Activated naive CD8-positive, alpha-beta T cell treated with anti-CD3 and anti-CD28 coated beads, Interleukin-2, amount 10 ng/mL, durations not matched to agents 7 days and 5 days (primary cell): ENCODE data around the gene FAM83C. TPM values are rescaled to one million over a fixed set of nuclear protein-coding genes. Genes with fewer than 3 reads are reported as not detected.

ENCODE experiments used
- ATAC-seq: fragments of 150-1000 bp; cut with Tn5 transposase; one replicate; pipeline ENCODE4 v1.10.0; 2021; ENCODE audit warnings: low read depth, moderate library complexity
- POLR2A ChIA-PET: fragments of 350-600 bp; sonication (Branson Sonifier 250); formaldehyde crosslinking; loops from one replicate; lab custom pipeline; 2021; ENCODE audit warnings: antibody characterized with exemption; lab: Charles Lee
- DNase-seq: peaks from one replicate; pipeline ENCODE4 v3.0.0; 2021
- H3K27ac Mint-ChIP-seq: one replicate; pipeline ENCODE4 v1.8.0; 2022; ENCODE audit warnings: mild to moderate bottlenecking, mixed read lengths
- H3K27me3 Mint-ChIP-seq: one replicate; pipeline ENCODE4 v1.8.0; 2022; ENCODE audit warnings: mild to moderate bottlenecking, moderate library complexity, mixed read lengths
- H3K36me3 Mint-ChIP-seq: one replicate; pipeline ENCODE4 v1.8.0; 2021; ENCODE audit warnings: mild to moderate bottlenecking, mixed read lengths
- H3K4me1 Mint-ChIP-seq: one replicate; pipeline ENCODE4 v1.8.0; 2021; ENCODE audit warnings: mixed read lengths
- H3K4me3 Mint-ChIP-seq: one replicate; pipeline ENCODE4 v1.8.0; 2022; ENCODE audit warnings: mild to moderate bottlenecking, moderate library complexity, mixed read lengths
- H3K9me3 Mint-ChIP-seq: one replicate; pipeline ENCODE4 v1.8.0; 2021; ENCODE audit warnings: mixed read lengths
- total RNA-seq, 2 experiments: library from RNA; stranded (reverse); gene quantifications; one replicate each; pipeline ENCODE4 v1.2.3, GENCODE V29; 2021

The FAM83C gene
- total RNA-seq, 2 experiments from 2014 or later = not detected

DNA sequence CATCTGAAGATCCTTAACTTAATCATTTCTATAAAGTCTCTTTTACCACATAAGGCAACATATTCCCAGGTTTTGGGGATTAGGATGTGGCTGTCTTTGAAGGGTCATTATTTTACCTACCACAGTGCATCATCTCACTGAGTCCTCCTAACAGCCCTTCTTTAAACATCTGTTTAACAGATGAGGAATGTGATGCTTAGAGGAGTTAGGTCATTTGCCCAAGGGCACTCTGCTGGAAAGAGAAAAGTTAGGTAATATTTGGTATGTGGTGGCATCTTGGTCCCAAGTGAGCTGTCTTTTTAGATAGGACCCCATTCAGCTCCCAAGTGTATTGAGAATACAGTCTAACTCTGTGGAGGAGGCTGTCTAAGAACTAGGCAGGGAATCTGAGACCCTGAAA lies 54.7 kb downstream of the FAM83C start:
- DNase-seq = no peak
- ATAC-seq = no peak
- H3K4me3 Mint-ChIP-seq = no peak overlapping the region
- H3K9me3 Mint-ChIP-seq = no peaks in the 10 kb centered on the region
- no peaks in the 10 kb centered on the region for H3K27me3 Mint-ChIP-seq
- no peak overlapping the region for H3K27ac Mint-ChIP-seq
- POLR2A ChIA-PET = interaction anchor here (0.6 kb wide), 1 partner anchor 16 kb away, joined by 3 read pairs; no protein-coding TSS in a partner anchor
- peaks cover 2% of the 10 kb centered on the region for H3K4me1 Mint-ChIP-seq
- peaks cover 5% of the 10 kb centered on the region for H3K36me3 Mint-ChIP-seq

DNA sequence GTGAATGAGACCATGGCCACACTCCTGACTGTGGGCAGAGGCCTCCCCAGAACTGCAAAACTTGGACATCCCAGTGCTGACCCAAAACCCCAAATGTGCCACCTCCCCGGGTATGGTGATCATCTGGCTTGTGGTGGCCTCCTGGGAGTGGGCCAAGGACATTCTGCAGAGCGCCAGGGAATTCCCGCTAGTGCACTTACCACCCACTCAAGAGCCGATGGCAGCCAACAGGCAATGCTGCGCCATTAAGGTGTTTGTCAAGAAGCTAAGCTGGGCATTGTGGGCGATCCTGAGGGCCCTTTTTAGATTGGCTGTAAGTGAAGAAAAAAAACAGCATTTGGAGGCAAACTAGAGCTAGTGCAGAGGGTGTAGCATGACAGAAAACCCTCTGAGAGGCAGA lies 56.3 kb downstream of the FAM83C start:
- Mint-ChIP-seq H3K27ac (no peak overlapping the region), H3K36me3 (peaks cover 8% of the 10 kb centered on the region), H3K4me1 (peaks cover 5% of the 10 kb centered on the region), H3K9me3 (no peaks in the 10 kb centered on the region), H3K4me3 (no peak overlapping the region), H3K27me3 (no peaks in the 10 kb centered on the region)
- DNase-seq (no peak), ATAC-seq (no peak)
- POLR2A ChIA-PET = no interaction called here

Other genes with a start within 250 kb of the FAM83C start
- gene TRPC4AP, start 199.6 kb downstream of the FAM83C start, total RNA-seq = 10 to 100 TPM; 59.9 to 60.6 TPM
- 10 to 100 TPM; 23.4 to 24.2 TPM for gene EDEM2, start 145.1 kb downstream of the FAM83C start, total RNA-seq
- 1 to 10 TPM; 2.1 to 2.4 TPM for gene PROCR, start 120.4 kb downstream of the FAM83C start, total RNA-seq
- gene MMP24, start 65.7 kb downstream of the FAM83C start, total RNA-seq = under 1 TPM; 0.08 to 0.20 TPM
- gene MMP24OS, start 14.3 kb downstream of the FAM83C start, total RNA-seq = 10 to 100 TPM; 64.3 to 70.1 TPM
- 10 to 100 TPM; 81.0 to 83.9 TPM for gene EIF6, start 7.7 kb downstream of the FAM83C start, total RNA-seq
- 10 to 100 TPM; 58.7 to 63.7 TPM for gene UQCC1, start 119.5 kb upstream of the FAM83C start, total RNA-seq
- gene GDF5, start 145.8 kb upstream of the FAM83C start, total RNA-seq = not detected
- 10 to 100 TPM; 82.9 to 84.5 TPM for gene CEP250, start 163.2 kb upstream of the FAM83C start, total RNA-seq
- not detected for gene C20orf173, start 237.2 kb upstream of the FAM83C start, total RNA-seq
- gene ERGIC3, start 249.7 kb upstream of the FAM83C start, total RNA-seq = 100 to 1,000 TPM; 123 to 125 TPM